Fibroblast of pulmonary artery (primary cell): ENCODE measurements around the gene DHRSX.
"Not testable (repeated sequence)": the region's sequence is repeated elsewhere in the genome, so short reads cannot be mapped to it uniquely, and the experiment has no call there.

Experiments
- DNase-seq: peaks from one replicate; pipeline ENCODE4 v3.0.0-alpha.2; 2010; ENCODE audit warnings: low read depth
- H3K4me3 ChIP-seq: replicated peaks from 2 replicates; pipeline ENCODE4 v1.5.1; 2011; ENCODE audit warnings: low read depth, mild to moderate bottlenecking, control low read depth, low read length, moderate library complexity
- CTCF ChIP-seq: IDR thresholded peaks from 2 replicates; pipeline ENCODE4 v1.5.1; 2011; ENCODE audit warnings: mild to moderate bottlenecking, control low read depth, low read length, inconsistent platforms; ENCODE audit errors: missing control alignments

The DHRSX gene

GRCh38 chrX:2224161-2224560 lies 276.6 kb downstream of the DHRSX start:
- no peak for TF ChIP-seq CTCF
- no peak overlapping the region for H3K4me3 ChIP-seq
- DNase-seq: no peak

- H3K4me3 ChIP-seq: no peak overlapping the region
- no peak for TF ChIP-seq CTCF
- DNase-seq: no peak
Observed at GRCh38 chrX:2220829-2221567, 279.8 kb downstream of the DHRSX start.

- no peak for TF ChIP-seq CTCF
- no peak overlapping the region for H3K4me3 ChIP-seq
- DNase-seq: no peak
Observed at GRCh38 chrX:2220296-2220695, 280.5 kb downstream of the DHRSX start.

- not testable (repeated sequence) for DNase-seq, H3K4me3 ChIP-seq
Observed at GRCh38 chrX:2214138-2214823, 286.5 kb downstream of the DHRSX start.

- not testable (repeated sequence) for DNase-seq
Observed at GRCh38 chrX:2211667-2212066, 289.1 kb downstream of the DHRSX start.

GRCh38 chrX:2193273-2193592 lies 307.5 kb downstream of the DHRSX start:
- no peak for TF ChIP-seq CTCF
- no peak for DNase-seq
- no peak overlapping the region for H3K4me3 ChIP-seq

More at GRCh38 chrX:2211667-2212066, 289.1 kb downstream of the DHRSX start:
- not testable (repeated sequence) for H3K4me3 ChIP-seq

GRCh38 chrX:2192584-2193272 lies 308.0 kb downstream of the DHRSX start:
- no peak for TF ChIP-seq CTCF
- DNase-seq: no peak
- no peak overlapping the region for H3K4me3 ChIP-seq
